Renal pelvis (tissue), 4 donors: ENCODE data around the gene MARK3. TPM values are rescaled to one million over a fixed set of nuclear protein-coding genes. Genes with fewer than 3 reads are reported as not detected.

ENCODE experiments used
- DNase-seq: peaks from one replicate; pipeline ENCODE4 v3.0.0-alpha.2; 2013
- polyA plus RNA-seq, 3 donors: library from polyadenylated mRNA; unstranded; fragments of 120-200 nt; gene quantifications; one replicate each; pipeline ENCODE4 v1.2.1, GENCODE V29; 2013; ENCODE audit not compliant: insufficient read length in 3 of 3

The MARK3 gene
- polyA plus RNA-seq, 3 donors = 92.0 to 135 (median 103) TPM

GRCh38 chr14:103547455-103547940 lies 162.3 kb downstream of the MARK3 start:
- DNase-seq = no peak

DNA sequence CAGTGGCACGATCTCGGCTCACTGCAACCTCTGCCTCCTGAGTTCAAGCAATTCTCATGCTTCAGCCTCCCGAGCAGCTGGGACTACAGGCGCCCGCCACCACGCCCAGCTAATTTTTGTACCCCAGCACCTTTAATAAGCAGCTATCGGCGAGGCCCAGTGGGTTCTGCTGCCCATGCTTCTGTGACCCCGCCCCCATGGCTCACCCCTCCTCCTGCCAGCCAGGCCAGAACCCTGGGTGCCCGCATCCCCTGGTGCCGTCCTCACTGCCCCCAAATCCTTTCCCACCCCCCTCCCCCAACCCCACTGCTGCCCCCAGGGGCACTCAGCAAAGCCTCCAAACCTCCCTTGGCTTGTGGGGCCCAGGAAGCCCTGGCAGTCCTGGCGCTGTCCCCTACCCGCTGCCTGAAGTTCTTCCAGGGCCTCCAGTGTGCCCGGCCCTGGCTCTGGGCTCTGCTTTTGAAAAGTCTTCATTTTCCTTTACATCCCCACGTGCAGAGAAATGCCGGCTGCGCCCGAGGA lies 162.8 kb downstream of the MARK3 start:
- DNase-seq = no peak

- DNase-seq = no peak
Measured at GRCh38 chr14:103548463-103549351, 163.5 kb downstream of the MARK3 start.

GRCh38 chr14:103549361-103550311 lies 164.4 kb downstream of the MARK3 start:
- DNase-seq = no peak

- DNase-seq = peak; percentile 76
Measured at GRCh38 chr14:103550451-103551337, 165.5 kb downstream of the MARK3 start.

DNA sequence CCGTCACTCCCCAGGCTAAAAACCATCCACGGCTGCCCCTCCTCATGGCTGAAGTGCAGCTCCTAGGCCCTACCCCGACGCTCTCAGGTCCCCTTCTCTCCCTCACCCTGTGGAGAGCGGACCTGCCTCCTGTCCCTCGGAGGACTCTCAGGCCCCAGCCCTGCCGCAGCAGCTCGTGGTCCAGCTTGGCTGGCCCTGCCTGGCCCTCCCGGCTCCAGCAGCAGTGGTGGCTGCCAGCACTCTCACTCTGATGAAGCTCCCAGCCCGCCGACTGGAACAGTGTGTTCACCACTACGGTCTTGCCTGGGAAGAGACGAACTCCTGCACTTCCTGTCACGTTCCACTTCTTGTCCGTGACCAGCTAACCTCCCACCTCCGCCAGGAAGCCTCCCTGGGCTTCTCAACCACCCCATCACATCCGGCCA lies 166.1 kb downstream of the MARK3 start:
- DNase-seq = no peak

DNA sequence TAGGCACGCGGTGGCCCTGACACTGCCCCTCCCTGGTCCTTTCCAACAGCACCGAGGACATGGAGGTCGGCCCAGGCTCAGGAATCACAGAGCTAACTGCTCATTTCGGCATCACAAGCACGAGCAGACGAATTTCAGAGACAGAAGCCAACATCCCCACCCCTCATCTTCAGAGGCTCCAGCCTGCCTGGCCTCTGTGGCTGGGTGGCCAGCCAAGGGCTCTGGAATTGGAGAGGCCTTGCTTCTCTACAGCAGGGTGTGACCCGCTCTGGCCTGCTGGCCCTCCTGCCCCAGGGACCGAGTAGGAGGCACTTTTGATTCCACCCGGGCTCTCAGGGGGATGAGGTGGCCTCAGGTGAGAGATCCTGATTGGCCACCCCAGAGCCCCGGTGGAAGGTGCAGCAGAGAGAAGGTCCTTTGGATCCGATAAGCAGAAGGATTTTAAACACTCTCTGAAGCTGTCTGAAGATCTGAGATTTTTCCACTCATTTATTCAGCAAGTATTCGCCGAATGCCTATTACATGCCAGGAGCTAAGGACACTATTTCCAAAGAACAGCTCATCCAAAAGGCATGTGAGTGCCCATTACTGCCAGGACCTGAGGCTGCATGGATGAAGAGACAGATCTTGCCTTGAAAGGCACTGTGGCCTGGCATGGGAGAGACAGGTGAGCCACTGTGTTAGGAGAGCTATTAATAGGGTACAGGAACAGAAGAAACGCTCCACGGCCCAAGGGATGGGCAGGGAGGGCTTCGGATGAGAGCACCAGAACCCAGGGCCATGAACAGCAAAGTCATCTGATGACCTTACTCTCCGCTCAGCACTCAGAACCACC lies 167.0 kb downstream of the MARK3 start:
- DNase-seq = no peak

- no peak for DNase-seq
Measured at GRCh38 chr14:103552846-103553210, 167.6 kb downstream of the MARK3 start.

Other genes with a start within 250 kb of the MARK3 start
- 100 to 1,000 TPM; 226 to 257 (median 257) TPM for gene EIF5, start 51.2 kb upstream of the MARK3 start, polyA plus RNA-seq
- gene CKB, start 137.4 kb downstream of the MARK3 start, polyA plus RNA-seq = 100 to 1,000 TPM; 185 to 228 (median 194) TPM
- 10 to 100 TPM in 1 of 3 donors, 1 to 10 TPM in 2; 8.9 to 10.5 (median 9.1) TPM for gene TRMT61A, start 143.8 kb downstream of the MARK3 start, polyA plus RNA-seq
- 10 to 100 TPM; 28.2 to 31.6 (median 28.9) TPM for gene BAG5, start 177.2 kb downstream of the MARK3 start, polyA plus RNA-seq
- 10 to 100 TPM; 37.8 to 43.5 (median 43.4) TPM for gene COA8, start 177.5 kb downstream of the MARK3 start, polyA plus RNA-seq
- gene KLC1, start 243.8 kb downstream of the MARK3 start, polyA plus RNA-seq = 100 to 1,000 TPM in 2 of 3 donors, 10 to 100 TPM in 1; 96.5 to 146 (median 145) TPM